ENCODE measurements around the gene NME5. TPM values are rescaled to one million over a fixed set of nuclear protein-coding genes. Genes with fewer than 3 reads are reported as not detected.
"Not testable (repeated sequence)": the region's sequence is repeated elsewhere in the genome, so short reads cannot be mapped to it uniquely, and the experiment has no call there.

Gene NME5
- polyA plus RNA-seq, 3 donors, result 16.8 to 26.5 (median 25.8) TPM

GRCh38 chr5:138143578-138143977, 4.3 kb upstream of the NME5 start:
- not testable (repeated sequence) for DNase-seq

GRCh38 chr5:138141734-138142133, 2.5 kb upstream of the NME5 start:
- DNase-seq, result no peak

DNA sequence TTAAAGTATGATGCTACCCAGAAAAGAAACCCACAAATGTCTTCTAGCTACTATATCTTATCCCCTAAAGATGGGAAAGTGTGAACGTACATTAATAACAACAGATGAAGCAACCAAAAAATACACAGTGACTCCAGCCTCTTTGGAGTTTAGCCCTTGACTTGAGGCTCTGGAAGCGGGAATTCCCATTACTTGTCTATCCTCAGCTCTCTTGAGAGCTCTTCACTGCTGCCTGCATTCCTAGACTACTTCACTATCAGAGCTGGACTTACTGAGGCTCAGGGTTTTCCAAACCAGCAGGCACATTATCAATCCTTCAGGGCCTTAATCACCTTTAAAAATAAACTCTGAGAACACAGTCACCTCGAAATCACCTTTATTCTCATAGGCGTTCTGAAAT, 1.0 kb upstream of the NME5 start:
- DNase-seq, result no peak

- no peak for DNase-seq
Measured at GRCh38 chr5:138139781-138140090, 508 bp upstream of the NME5 start.

DNA sequence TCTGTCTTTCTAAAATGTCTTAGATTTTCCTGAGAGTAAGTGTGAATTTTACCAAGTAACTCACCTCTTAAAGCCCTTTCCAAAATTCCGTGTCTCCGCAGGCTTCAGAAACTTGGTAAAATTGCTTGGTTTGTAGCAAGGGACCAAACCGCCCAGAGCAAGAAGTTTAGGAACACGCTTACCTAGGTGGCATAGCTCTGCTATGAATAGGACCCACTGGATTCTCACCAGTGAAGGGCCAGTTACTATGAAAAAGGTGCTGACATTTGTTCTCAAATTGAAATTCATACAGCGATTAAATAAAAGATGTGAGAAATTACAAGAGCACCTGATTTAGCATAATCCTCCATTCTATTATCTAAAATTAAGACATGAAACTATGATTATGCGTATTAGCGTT, 6.7 kb downstream of the NME5 start:
- no peak for DNase-seq

GRCh38 chr5:138129347-138129746, 9.9 kb downstream of the NME5 start:
- no peak for DNase-seq

DNA sequence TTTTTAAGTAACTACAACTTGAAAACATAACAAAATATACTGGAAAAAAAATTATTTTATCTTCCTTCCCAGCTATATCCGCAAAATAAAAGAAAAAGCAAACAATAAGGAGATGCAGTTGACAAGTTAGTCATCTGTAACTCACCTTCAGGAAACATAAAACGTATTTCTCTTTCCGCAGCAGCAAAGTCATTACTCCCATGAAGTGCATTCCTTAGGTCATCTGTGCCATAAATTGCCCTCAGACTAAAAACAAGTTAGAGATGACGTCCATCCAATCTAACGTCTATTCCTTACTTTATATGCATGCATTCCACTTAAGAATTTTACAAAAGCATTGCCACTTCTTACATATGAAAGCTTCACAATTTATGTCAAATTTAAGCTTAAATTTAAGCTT, 10.9 kb downstream of the NME5 start:
- peak; percentile 17 for DNase-seq

DNA sequence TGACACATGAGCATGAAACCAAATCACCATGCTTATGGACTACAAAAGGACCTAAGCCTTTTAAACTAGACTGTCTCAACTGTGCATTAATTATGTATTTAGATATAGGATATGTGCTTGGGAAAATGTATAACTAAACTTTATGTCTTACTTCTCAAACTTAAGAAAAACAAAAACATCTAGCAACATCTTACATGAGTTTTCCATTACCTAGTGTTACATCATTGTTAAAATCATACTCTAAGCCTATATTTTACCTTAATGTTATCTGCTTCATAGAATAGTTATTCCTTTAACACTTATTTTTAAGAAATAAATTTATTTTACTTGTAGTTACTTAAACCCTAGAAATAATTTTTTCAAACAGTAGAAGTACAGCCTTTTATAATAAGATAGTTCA, 24.0 kb downstream of the NME5 start:
- DNase-seq, result no peak

GRCh38 chr5:138111937-138112336, 27.3 kb downstream of the NME5 start:
- no peak for DNase-seq

DNA sequence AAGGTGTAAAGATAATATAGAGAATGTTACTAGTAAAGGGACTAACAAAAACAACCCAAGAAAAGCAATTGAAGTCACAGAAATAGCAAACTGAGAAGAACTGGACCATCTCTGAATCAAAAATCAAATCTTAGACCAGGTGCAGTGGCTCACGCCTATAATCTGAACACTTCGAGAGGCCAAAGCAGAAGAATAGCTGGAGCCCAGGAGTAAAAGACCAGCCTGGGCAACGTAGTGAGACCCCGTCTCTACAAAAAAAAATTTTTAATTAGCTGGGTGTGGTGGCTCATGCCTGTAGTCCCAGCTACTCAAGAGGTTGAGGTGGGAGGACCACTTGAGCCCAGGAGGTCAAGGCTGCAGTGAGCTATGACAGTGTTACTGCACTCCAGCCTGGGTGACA, 28.0 kb downstream of the NME5 start:
- no peak for DNase-seq

GRCh38 chr5:138110266-138110963, 28.8 kb downstream of the NME5 start:
- no peak for DNase-seq

- no peak for DNase-seq
Measured at GRCh38 chr5:138109463-138110265, 29.6 kb downstream of the NME5 start.

- DNase-seq, result no peak
Measured at GRCh38 chr5:138107213-138107612, 32.0 kb downstream of the NME5 start.

DNA sequence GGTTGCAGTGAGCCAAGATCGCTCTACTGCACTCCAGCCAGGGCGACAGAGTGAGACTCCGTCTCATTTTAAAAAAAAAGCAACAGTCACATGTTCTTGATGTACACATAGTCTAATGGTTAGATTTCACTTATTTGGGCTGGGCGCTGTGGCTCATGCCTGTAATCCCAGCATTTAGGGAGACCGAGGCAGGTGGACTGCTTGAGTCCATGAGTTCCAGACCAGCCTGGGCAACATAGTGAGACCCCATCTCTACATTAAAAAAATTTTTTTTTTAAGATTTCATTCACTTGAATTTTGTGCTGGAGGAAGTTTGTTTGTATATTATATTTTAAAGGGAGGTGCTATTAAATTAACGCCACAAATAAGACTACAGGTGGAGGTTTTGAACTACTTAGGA, 33.5 kb downstream of the NME5 start:
- DNase-seq, result no peak

DNA sequence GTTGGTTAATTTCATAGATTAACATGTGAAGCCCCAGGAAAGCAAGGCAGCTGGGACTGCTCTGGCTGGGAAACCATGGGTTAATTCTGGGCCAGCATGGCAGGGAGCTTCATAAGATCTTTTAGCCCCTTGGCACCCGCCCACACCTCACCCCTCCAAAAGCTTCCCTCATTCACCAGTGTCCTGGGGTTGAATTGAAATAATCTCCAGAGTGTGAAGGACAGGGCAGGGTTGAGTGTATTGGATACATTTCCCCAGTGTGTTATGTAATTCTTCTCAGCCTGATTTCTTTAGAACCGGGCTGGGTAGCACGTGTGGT, 36.0 kb downstream of the NME5 start:
- DNase-seq, result no peak

DNA sequence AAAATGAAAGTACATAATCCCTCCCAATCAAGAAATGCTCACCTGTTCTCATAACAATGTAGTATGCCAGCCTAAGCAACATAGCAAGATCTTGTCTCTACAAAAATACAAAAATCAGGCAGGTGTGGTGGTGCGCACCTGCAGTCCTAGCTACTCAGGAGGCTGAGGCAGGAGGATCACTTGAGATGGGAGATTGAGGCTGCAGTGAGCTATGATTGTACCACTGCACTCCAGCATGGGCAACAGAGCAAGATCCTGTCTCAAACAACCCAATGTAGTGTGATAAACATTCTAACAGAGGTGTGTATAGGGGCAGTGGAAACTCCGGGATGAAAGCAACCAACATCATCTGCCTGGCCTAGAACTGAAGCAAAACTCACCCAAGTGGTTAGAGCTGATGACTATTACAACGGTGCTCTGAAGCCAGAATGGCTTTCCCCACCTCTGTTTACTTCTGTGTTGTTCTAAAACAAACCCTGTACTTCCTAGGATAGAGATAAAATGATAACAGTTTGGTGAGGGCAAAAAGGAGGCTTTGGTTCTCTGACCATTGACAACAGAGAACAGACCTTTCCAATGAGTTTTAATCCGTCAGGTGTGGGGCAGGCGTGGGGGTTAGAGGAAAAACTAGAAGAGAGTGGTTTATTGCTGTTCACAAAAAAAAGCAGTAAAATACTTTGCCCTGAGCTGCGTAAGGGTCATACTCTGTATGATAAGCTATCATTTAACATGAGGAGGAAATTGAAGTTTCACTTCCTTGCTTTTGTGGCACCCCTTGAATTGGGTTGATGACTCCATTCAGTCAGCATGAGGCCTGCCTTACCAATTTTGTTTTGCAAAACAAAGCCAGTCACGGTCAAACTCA, 36.5 kb downstream of the NME5 start:
- DNase-seq, result no peak

DNA sequence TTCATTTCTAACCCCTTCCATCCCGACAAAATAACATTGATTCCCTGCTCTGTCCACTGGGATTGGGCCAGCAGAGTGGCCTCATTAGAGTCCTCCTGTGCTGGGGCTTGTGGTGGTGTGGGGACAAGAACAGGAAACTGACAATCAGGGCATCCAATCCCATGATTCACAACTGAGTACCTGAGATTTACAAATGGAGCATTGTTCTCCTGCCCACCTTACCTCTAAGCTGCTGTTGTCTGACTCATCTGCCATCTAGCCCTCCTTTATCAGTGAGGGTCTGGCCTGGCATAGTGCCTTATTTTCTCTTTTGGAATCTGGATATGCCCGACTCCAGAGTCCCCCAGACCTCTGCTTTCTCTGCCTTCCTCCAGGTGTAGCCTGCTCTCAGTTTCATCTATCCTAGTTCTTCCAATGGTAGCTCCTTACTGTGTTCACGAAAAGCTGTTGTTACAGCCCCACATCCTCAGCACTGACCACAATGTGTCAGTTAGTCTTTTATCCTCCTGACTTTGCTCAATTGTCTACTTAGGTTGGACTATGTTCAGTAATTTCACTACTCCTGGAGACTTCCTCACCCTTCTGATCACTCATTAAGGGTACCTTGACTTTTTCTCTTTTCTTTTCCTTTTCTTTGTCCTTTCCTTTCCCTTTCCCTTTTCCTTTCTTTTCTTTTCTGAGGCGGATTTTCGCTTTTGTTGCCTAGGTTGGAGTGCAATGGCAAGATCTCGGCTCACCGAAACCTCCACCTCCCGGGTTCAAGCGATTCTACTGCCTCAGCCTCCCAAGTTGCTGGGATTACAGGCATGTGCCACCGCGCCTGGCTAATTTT, 42.0 kb downstream of the NME5 start:
- no peak for DNase-seq

GRCh38 chr5:138096363-138096762, 42.9 kb downstream of the NME5 start:
- no peak for DNase-seq

DNA sequence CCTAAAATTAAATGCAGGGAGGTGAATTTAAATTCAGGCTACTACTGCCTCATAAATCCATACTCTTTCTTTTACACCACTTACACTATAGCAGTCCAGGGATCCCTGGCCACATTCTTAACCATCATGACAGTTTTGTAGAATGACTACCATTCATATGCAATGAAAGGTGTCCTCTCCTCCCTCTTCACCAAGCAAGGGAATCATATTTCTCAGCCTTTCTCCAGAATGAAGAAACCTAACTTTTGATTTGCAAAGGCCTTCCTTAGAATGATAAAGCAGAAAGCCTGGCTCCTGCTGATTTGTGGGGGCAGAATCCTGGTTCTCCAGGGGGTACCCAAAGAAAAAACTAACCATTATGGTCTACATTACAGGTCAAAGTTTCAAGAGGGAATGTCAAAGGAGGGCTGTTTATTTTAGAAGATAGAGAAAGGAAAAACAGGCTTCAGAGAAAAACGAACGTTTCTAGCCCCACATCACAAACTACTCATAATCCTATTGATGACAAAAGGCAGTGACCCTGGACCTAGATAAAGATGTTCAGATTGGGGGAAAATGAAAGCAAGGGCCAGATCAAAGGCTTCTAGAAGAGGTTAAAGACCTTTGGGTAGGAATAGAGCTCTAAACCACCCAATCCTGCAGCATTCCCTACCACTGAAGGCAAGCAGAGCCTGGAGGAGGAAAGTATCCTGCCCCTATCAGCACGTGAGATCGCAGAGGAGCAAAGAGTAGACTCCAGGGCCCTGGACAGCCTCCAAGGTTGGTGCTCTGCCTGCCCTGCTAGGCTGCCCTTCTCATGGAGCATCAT, 43.9 kb downstream of the NME5 start:
- no peak for DNase-seq

GRCh38 chr5:138093036-138093435, 46.2 kb downstream of the NME5 start:
- no peak for DNase-seq

- DNase-seq, result no peak
Measured at GRCh38 chr5:138092301-138092700, 46.9 kb downstream of the NME5 start.
